Left lung (tissue), 10 donors: ENCODE results near the gene NTM. TPM values are rescaled to one million over a fixed set of nuclear protein-coding genes. Genes with fewer than 3 reads are reported as not detected.

Experiments used
- ATAC-seq: fragments of 200-7000 bp; cut with Tn5 transposase; one replicate; pipeline ENCODE4 v1.9.1; 2020; ENCODE audit warnings: moderate library complexity
- DNase-seq, 4 donors: peaks; one replicate each; pipeline ENCODE4 v3.0.0-alpha.2; 2013 to 2020
- H3K27ac ChIP-seq, 2 donors: fragments of 200-600 bp; sonication (generic) in 1 of 2; one replicate each; pipeline versions ENCODE4 v1.5.0 to v1.8.0; 2020 to 2021
- H3K27me3 ChIP-seq, 2 donors: fragments of 200-600 bp; sonication (generic) in 1 of 2; one replicate each; pipeline versions ENCODE4 v1.5.0 to v1.8.0; 2020 to 2021
- H3K36me3 ChIP-seq, 2 donors: fragments of 200-600 bp; sonication (generic) in 1 of 2; one replicate each; pipeline versions ENCODE4 v1.5.0 to v1.8.0; 2020 to 2021
- H3K4me1 ChIP-seq, 2 donors: fragments of 200-600 bp; one replicate each; pipeline ENCODE4 v1.8.0; 2021
- H3K4me3 ChIP-seq, 2 donors: fragments of 200-600 bp; sonication (generic) in 1 of 2; one replicate each; pipeline versions ENCODE4 v1.5.0 to v1.8.0; 2020 to 2021; ENCODE audit warnings: mild to moderate bottlenecking in 1 of 2
- H3K9me3 ChIP-seq, 2 donors: fragments of 200-600 bp; sonication (generic) in 1 of 2; one replicate each; pipeline versions ENCODE4 v1.5.0 to v1.8.0; 2020 to 2021
- CTCF ChIP-seq, 2 donors: fragments of 200-600 bp; sonication (generic) in 1 of 2; IDR thresholded peaks; one replicate each; pipeline versions ENCODE4 v1.5.0 to v1.8.0; 2021; ENCODE audit warnings: antibody characterized with exemption in 2 of 2
- intact Hi-C, 2 donors: fragments of 100-400 bp; cut with DNase I; formaldehyde crosslinking; loops; one replicate each; pipeline versions ENCODE4 v1.11.2 to v1.14.2; 2022
- polyA plus RNA-seq, 6 donors: library from polyadenylated mRNA; unstranded; fragments of 120-200 nt; gene quantifications; one replicate each; pipeline ENCODE4 v1.2.1, GENCODE V29; 2013; ENCODE audit not compliant: insufficient read length in 6 of 6
- total RNA-seq, 2 donors: library from RNA; stranded (reverse); fragmentation: NEBNext Ultra II Directional; extraction: Animal tissue kit (Norgen Biotek cat#: 25700); gene quantifications; one replicate each; pipeline ENCODE4 v1.2.1, GENCODE V29; 2021
- donor health status: DM: no; HTN: yes; CAD: no.
- donor health status: DM: no; HTN: no; CAD: no.

Gene NTM
- total and polyA plus RNA-seq, 8 donors = 9.5 to 31.0 (median 21.1) TPM

GRCh38 chr11:131561501-131561900, 191.1 kb downstream of the NTM start:
- H3K4me3 ChIP-seq = no peak overlapping the region
- H3K27ac ChIP-seq = no peak overlapping the region
- no peak for TF ChIP-seq CTCF (IDR thresholded peaks at IDR 0.05)
- no peaks in the 10 kb centered on the region for H3K36me3 ChIP-seq
- ATAC-seq (no peak), DNase-seq (no peak)
- H3K9me3 ChIP-seq = no peaks in the 10 kb centered on the region
- intact Hi-C loops = no loop called here
- no peaks in the 10 kb centered on the region for H3K4me1 ChIP-seq
- H3K27me3 ChIP-seq = no peaks in the 10 kb centered on the region

- no peaks in the 10 kb centered on the region for H3K4me1 ChIP-seq
Measured at GRCh38 chr11:131561972-131562371, 191.6 kb downstream of the NTM start.

GRCh38 chr11:131568318-131568717, 197.9 kb downstream of the NTM start:
- no peak for ATAC-seq
- DNase-seq = no peak
- Histone ChIP-seq H3K4me3 (no peak overlapping the region), H3K9me3 (no peaks in the 10 kb centered on the region), H3K27ac (no peak overlapping the region), H3K36me3 (no peaks in the 10 kb centered on the region), H3K4me1 (no peaks in the 10 kb centered on the region), H3K27me3 (no peaks in the 10 kb centered on the region)
- no peak for TF ChIP-seq CTCF (IDR thresholded peaks at IDR 0.05)
- intact Hi-C loops = no loop called here

More at GRCh38 chr11:131561972-131562371, 191.6 kb downstream of the NTM start:
- Histone ChIP-seq H3K36me3 (no peaks in the 10 kb centered on the region), H3K9me3 (no peaks in the 10 kb centered on the region), H3K27ac (no peak overlapping the region), H3K27me3 (no peaks in the 10 kb centered on the region), H3K4me3 (no peak overlapping the region)
- TF ChIP-seq CTCF (IDR thresholded peaks at IDR 0.05) = no peak
- intact Hi-C loops = no loop called here
- ATAC-seq (no peak), DNase-seq (no peak)

- Histone ChIP-seq H3K4me3 (no peak overlapping the region), H3K9me3 (no peaks in the 10 kb centered on the region), H3K4me1 (no peaks in the 10 kb centered on the region), H3K27ac (no peak overlapping the region), H3K36me3 (no peaks in the 10 kb centered on the region), H3K27me3 (peaks cover 0 to 9% of the 10 kb centered on the region in 2 donors)
- TF ChIP-seq CTCF (IDR thresholded peaks at IDR 0.05) = no peak
- ATAC-seq = no peak
- intact Hi-C loops = no loop called here
- DNase-seq = no peak
Measured at GRCh38 chr11:131571571-131571970, 201.2 kb downstream of the NTM start.

GRCh38 chr11:131572423-131572822, 202.0 kb downstream of the NTM start:
- H3K36me3 ChIP-seq = no peaks in the 10 kb centered on the region
- ATAC-seq = no peak
- no peak overlapping the region for H3K4me3 ChIP-seq
- no peak overlapping the region for H3K27ac ChIP-seq
- TF ChIP-seq CTCF (IDR thresholded peaks at IDR 0.05) = no peak
- DNase-seq = no peak
- intact Hi-C loops = no loop called here
- H3K9me3 ChIP-seq = no peaks in the 10 kb centered on the region
- peaks cover 0 to 9% of the 10 kb centered on the region in 2 donors for H3K27me3 ChIP-seq
- no peaks in the 10 kb centered on the region for H3K4me1 ChIP-seq
